A673 (cell line): Measurements from ENCODE around the gene CLCN2.

Experiments used
- CTCF ChIP-seq: fragments of 300-800, 200-600 bp; sonication (generic); conservative IDR thresholded peaks from 2 replicates; pipeline ENCODE4 v1.5.1; 2017; ENCODE audit warnings: low read depth, mild to moderate bottlenecking, antibody characterized with exemption, low read length, moderate library complexity, mixed read lengths
- EZH2 ChIP-seq: fragments of 200-600 bp; sonication (generic); IDR thresholded peaks from 2 replicates; pipeline ENCODE4 v1.6.1; 2017; ENCODE audit warnings: borderline replicate concordance, low read depth, mild to moderate bottlenecking, mixed read lengths, antibody characterized with exemption, low read length; ENCODE audit not compliant: poor library complexity, severe bottlenecking

GRCh38 chr3:184328516-184328915, 32.9 kb downstream of the CLCN2 start:
- no peak for TF ChIP-seq CTCF
- TF ChIP-seq EZH2, result no peak
